Midbrain (tissue), 1 donor: ENCODE measurements around the gene CROCC2.

ENCODE experiments used
- DNase-seq: peaks from one replicate; lab custom pipeline; 2025; lab: John Stamatoyannopoulos, UW

CROCC2 gene

DNA sequence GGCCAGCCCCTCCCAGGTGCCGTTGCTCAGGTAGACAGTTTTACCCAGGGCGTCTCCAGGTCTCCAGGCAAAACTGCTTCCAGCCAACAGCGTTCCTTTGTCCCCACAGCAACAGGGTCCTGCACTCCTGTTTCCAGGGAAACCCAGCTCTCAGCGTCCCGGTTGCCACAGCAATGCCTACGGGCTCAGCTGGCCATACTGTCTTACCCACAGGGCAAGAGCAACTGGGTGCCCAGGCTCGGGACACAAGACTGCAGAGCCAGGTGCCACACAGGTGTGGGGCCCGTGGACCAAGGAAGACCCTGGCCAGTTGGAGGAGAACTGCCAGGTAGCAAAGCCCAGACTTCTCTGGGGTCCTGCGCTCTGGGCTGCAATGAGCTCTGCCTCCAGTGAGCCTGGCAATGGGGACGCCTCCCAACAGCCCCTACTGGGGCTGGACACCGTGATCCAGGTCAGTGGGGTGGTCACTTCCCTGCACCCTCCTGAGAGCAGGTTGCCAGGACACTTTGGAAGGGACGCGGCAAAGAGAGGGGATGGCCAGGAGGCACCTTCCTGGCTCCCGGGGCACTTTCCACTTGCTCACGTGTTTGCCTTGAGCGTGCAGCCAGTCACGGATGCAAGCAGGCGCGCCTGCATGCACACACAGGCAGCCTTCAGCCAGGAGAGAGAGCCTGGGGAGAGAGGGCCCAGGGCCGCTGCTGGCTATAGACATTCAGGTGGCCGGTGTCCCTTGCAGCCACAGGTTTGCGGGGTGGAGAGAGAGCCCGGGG is at the start of gene CROCC2:
TSS of gene CROCC2 (plus strand) at position 196 of the 770 bp plus-strand sequence. CDS start at position 374, 178 bp downstream.
- DNase-seq, result no peak

DNA sequence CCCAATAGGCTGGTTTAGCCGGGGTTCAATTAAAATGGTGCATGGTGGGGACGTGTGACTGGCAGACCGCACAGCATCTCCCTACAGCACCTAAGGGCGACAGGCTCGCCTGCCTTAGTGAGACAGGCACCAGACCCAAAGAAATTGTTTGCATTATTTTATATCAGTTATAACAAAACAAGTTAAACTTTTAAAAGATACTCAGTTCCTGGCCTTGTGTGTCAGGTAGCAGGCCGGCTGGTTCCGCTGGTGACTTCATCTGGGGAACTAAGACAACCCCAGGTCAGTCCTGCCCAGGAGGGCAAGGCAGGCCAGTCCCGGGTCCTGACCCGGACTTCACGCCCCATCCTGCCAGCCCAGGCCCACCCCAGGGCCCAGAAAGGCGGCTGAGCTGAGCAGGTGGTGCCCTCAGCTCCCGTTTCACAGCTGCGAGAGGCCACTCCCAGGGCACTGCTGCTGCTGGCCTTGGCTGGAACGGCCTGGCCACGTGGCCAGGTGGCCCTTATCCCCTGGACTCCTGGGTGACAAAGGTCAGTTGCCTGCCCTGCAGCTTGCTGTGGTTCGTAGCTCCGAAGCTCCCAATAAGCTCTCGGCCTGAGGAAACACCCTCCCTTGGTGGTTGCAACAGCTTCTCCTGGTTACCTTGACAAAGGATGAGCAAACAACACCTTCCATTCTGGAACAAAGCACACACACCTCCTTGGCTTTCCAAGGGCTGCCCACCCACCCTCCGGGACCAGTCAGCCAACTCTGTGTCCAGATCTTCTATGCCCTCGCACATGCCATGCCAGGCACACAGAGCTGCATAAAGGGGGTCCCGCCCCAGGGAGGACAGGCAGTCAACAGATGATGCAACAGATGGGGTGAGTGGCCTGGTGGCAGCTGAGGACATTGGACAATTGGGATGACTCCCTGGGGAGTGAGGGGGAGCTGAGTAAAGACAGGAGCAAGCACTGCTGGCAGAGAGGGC is 48.8 kb upstream of the CROCC2 start:
- no peak for DNase-seq

DNA sequence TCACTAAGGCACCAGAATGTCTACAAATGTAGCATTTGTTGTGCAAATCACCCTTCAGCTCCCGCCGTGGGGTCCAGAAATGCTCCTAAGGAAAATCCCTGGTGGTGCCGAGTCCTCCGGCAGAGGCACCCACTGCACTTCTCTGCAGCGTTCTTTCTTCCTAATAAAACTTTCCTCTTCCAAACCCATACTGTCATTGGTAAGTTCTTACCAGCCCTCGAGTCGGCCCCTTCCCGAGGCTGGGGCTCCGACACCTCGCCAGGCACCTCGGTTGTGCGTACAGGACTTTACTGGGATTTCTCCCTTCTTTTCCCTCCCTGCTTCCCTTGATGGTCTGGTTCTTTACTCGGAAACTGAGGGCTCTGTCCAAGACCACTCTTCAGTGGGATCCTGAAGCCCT is 47.8 kb upstream of the CROCC2 start:
- DNase-seq, result no peak

DNA sequence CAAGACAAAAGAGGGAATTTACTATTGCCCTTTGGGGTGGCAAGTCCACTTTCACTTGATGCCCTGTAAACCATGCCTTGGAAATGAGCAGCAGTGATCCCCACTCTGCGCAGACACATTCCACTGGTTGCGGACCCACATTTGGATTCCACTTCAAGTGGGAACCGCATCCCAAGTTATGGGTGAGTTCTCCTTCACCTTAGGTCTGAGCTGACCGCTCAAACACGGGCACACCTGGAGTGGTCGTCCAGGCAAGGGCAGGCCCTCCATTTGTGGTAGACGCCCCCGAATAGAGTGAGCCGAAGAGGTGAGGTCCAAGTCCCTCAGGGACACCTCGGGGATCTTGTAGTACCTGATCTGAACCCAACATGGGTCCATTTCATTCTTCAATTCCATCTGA is 47.3 kb upstream of the CROCC2 start:
- no peak for DNase-seq

DNA sequence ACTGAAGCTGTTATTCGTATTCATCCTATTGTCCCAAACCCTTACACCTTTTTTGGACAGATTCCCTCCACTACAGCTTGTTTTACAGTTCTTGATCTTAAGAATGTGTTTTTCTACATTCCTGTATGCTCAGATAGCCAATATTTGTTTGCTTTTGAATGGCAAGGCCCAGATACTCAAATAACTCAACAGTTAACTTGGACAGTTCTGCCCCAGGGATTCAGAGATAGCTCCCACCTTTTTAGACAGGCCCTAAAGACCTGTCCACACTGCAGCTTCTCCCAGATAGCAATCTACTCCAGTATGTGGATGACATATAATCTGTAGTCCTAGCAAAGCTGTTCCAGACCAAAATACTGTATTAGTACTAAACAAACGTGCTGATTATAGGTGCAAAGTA is 44.6 kb upstream of the CROCC2 start:
- DNase-seq, result no peak

DNA sequence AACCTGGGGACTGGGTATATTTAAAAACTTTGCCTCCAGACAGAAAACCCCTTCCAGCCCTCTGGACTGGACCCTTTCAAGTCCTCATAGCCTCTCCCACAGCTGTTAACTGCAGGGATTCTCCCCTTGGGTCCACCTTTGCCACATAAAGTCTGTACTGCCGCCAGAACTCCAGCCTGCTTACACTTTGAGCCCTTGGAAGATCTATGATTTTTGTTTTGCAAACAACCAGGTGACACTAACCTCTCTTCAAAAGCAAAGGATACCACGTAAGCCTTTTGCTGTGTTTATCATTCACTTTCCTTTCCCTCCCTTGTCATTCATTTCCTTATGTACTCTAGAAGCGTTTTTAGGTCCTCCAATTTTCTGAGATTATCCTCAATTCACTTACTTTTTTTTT is 41.7 kb upstream of the CROCC2 start:
- no peak for DNase-seq

DNA sequence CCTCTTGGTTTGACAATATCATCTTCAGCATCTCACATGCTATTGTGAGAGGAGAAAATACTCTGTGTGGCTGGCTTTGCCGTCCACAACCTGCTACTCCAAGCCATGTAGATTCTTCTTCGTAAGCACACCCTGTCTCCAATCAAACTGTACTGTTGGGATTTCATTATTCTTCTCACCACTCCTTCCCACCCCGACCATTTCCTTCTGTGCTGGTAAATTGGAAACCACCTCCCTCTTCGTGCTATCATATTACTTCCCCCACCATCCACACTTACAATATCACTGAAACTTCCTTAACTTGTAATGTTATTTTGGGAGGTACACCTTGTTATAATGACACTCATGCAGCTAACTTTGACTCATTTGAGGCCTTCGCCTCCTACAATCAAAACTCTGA is 40.7 kb upstream of the CROCC2 start:
- DNase-seq, result no peak

DNA sequence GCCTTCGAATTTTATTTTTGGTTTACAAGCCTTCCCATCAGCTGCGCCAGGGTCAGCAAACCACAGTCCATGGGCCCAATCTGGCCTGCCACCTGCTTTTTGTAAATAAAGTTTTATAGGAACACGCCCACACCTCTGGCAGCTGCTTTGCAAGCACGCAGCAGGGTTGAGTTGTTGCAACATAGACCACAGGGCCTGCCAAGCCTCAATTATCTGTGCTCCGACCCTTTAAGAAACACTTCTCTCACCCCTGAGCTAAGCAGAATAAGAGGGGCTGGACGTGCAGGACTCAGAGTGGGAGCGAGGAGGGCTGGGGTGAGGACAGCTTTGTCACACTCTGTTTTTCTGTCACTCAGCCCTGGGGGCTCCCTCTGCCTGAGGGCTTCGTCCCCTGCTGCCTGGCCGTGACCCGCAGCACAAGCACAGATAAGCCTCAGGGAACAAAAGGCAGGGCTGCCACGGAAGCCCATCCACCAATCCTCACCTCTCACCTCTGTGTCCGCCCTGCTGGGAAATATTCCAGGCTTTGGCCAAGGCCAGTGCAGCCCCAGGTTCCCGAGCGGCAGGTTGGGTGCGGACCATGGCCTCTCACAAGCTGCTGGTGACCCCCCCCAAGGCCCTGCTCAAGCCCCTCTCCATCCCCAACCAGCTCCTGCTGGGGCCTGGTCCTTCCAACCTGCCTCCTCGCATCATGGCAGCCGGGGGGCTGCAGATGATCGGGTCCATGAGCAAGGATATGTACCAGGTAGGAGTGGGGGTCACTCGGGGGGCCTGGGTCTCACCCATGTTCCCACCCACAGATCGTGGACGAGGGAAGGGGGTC is 37.6 kb upstream of the CROCC2 start, which contains the start of gene AGXT:
TSS of gene AGXT (plus strand) at position 539 of the 823 bp plus-strand sequence. CDS start at position 581, 42 bp downstream.
- no peak for DNase-seq

DNA sequence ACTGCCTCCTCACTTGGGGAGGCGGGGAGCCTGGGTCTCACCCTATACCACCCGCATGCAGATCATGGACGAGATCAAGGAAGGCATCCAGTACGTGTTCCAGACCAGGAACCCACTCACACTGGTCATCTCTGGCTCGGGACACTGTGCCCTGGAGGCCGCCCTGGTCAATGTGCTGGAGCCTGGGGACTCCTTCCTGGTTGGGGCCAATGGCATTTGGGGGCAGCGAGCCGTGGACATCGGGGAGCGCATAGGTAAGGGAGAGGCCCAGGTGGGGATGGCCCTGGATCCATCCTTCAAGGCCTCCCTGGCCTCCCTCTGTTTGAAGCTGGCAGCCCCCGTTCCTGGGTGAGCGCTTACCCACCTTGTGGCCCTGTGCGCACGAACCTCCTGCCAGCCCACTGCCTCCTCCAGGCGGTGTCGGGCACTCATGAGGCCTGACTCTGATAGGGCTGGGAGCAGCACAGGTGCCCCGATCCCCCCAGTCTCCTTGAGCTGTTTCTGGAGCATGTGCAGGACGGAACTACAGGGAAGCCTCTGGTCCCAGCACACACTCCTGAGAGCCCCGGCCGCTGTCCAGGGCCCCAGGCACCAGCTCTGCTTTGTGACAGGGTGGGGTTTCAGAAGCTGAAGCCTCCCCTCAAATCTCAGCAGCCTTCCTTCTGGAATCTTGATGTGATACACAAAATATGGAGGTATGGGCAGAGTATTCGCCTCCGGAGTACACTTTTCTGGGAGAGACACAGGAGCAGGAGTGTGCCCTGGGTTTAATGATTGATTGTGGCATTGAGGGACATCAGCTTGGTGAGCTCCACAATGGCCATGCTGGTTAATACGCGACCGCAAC is 36.8 kb upstream of the CROCC2 start:
- no peak for DNase-seq

DNA sequence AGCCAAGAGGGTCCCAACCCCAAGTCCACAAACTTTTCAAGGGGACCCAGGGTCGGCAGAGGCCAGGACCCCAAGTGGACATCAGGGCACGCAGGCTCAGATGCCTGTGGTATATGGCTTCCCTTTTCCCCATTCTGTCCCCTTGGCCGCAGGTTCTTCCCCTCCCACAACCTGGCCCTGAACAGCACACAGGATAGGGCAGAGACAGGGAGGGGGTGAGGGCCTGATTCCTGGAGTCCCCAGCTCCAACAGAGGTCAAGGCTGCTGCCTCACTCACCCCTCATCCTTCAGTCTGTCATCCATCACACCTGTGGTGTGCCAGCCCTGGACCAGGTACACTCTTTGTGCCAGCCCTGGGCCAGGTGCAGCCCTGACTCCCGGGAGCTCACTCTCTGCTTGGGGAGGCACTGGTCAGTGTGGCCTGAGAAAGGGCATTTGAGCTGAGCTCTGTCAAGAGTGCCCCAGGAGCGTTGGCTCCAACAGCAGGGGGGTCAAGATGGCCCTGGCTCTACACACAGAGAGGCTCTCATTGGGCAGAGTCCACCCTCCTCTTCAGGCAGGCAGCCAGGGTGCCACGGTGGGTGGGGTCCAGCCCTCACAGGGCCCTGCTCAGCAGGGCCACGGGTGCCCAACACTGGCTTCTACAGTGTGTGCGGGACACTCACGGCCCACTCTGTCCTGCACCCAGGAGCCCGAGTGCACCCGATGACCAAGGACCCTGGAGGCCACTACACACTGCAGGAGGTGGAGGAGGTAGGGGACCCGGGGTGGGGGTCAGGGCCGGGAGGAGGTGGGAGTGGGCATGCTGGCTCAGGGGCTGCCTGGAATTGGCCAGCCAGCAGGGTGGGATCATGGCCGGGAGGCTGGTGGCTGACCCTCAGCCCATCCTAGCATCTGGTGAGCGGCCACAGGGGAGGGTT is 35.9 kb upstream of the CROCC2 start:
- no peak for DNase-seq

DNA sequence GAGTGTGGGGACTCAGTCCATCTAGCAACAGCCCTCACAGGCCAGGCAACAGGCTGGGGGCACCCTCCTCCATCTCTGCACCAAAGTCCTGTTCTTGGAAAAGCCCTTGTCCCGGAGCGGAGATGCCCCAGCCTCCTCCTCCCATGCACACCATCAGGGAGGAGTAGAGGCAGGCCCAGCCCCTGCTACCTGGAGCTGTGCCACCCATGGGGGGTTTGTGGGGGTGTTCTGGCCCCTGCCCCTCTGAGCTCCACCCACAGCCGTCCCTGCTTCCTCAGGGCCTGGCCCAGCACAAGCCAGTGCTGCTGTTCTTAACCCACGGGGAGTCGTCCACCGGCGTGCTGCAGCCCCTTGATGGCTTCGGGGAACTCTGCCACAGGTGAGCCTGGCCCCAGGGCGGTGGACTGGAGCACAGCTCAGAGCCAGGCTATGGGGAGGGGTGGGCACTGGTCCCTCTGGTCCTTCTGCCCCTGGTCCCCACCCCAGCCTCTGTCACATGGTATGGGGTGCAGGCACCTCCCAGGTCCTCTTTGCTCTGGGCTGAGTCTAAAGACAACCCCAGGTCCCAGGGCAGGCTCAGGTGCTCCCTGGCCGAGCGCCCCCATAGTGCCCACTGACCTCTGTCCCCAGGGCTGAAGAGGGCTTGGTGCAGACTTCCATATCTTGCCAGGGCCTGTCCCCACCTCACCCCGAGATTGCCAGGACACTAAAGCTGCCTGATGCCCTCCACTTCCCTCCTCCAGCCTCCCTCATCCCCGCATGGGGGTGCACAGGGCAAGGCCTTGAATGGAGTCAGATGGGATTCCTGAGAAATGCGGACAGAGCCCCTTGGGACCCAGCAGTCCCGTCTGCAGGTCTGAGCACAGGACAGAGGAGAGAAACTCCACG is 34.8 kb upstream of the CROCC2 start:
- DNase-seq, result no peak

DNA sequence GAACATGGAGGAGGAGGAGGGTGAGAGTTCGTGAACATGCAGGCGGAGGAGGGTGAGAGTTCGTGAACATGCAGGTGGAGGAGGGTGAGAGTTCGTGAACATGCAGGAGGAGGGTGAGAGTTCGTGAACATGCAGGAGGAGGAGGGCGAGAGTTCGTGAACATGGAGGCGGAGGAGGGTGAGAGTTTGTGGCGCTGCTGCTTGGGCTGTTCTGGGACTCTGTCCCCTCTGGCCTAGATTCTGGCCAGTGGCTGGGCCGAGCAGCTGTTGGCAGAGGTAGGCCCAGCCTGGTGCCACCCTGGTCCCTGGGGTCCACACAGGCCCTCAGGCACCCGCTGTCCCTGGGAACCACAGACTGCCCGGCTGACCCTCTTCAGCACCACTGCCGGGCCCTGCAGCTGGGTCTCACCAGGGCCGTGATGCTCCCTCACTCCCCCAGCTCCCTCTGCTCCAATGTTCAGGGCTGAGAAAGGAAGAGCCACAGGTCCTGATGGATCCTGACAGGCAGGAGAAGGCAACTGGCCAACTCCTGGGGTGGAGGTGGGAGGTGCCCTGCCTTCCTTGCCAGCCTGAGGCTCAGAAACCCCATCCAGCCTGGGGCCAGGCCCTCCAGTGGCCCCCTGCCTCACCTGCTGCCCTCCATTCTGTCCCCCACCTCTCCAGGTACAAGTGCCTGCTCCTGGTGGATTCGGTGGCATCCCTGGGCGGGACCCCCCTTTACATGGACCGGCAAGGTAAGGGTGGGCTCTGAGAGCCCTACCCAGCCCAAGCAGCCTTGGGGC is 33.6 kb upstream of the CROCC2 start:
- DNase-seq, result no peak

DNA sequence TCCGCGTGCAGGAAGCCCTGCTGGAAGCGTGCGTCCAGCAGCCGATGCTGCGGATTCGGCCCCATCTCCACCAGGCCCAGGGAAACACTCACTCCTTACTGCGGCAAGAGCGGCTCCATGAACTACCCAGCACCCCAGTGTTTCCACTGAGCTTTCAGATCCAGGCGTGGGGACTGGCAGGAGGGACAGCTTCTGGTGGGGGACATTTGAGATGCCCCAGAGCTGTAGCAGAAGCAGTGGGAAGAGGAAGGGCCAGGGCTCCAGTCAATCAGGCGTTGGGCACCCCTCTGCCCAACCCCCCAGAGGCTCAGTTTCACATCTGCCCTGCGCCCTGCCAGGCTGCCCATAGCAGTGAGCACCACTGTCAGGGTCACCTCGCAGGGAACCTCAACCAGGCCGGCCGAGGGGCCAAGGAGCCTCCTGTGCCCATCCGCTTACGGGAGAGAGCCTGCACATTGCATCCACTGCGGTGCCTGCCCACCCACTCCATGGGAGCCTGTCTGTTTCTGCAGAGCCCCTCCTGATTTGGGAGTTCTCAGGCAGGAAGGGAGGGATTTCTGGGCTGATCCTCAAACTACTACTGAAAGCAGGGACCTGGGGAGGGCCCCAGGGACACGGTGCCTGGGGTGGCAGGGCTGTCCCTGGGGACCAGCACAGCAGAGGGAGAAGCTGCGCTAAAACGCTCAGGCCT is 32.9 kb upstream of the CROCC2 start:
- DNase-seq, result no peak

DNA sequence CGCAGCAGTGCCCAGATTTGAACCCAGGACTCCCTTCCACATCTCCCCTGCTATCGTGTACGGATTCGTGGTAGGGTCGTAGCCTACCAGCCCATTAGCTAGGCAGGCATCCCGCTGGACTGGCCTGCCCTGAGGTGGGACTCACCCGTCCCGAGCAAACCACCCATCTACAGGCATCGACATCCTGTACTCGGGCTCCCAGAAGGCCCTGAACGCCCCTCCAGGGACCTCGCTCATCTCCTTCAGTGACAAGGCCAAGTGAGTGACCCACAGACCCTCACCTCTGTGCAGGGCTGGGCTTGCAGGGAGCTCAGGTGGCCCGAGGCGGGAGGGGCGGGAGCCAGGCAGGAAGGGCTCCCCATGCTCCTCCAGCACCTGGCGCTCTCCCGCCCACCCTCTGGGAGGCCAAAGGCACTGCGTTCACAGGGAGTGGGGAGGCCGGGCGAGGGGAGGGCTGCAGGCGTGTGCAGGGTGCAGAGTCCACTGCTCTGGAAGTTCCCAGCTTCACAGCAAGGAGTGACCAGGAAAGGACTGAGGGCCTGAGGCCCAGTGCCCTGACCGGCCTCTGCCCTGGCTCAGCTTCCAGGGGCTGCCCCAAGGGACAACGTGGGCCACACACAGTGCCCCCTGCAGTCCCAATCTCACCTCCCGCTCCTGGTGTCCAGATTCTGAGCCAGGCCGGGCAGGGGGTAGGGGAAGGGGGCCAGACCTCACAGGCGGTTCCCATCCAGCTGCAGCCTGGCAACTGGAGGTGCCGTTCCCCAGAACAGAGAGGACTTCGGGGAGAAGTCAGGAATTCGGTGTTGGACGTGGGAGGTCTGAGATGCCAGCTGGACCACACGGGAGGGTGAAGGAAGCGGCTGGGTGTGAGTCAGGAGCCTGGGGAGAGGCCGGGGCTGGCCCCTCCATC is 32.1 kb upstream of the CROCC2 start:
- no peak for DNase-seq

DNA sequence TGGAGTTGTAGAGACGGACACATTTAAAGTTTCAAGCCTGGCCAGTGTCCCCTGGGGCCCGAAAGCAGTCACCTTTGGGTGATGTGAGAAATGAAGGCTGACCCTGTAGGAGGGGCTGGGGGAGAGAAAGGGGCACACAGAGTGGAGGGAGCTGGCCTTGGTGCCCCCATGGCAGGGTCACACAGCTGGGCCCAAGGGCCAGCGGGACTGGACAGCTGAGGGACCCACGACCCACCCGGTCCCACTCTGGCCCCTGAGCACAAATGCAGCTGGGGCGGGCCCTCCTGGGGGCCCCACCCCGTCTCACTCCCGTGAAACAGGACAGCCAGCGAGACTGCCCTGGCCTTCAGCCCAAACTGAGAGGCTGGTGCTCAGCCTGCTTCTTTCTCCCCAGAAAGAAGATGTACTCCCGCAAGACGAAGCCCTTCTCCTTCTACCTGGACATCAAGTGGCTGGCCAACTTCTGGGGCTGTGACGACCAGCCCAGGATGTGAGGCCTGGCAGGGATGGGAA is 31.4 kb upstream of the CROCC2 start:
- DNase-seq, result no peak
